Neural progenitor cell (in vitro differentiated cells): ENCODE data around the gene SH3BP5L. TPM values are rescaled to one million over a fixed set of nuclear protein-coding genes. Genes with fewer than 3 reads are reported as not detected.

Experiments
- DNase-seq: peaks from one replicate; pipeline ENCODE4 v3.0.0-alpha.2; 2016; ENCODE audit warnings: low spot score
- H2AFZ ChIP-seq: fragments of 200-600 bp; sonication (generic); replicated peaks from 2 replicates; pipeline ENCODE4 v1.6.1; 2016; ENCODE audit warnings: antibody characterized with exemption
- H3F3A ChIP-seq: fragments of 200-600 bp; sonication (generic); 2 replicates; pipeline ENCODE4 v1.6.1; 2016; ENCODE audit warnings: antibody characterized with exemption, low read depth
- H3K27ac ChIP-seq: fragments of 200-600 bp; sonication (generic); 2 replicates; pipeline ENCODE4 v1.5.1; 2016; ENCODE audit warnings: mild to moderate bottlenecking
- H3K27me3 ChIP-seq: fragments of 200-600 bp; sonication (generic); 2 replicates; pipeline ENCODE4 v1.6.1; 2016; ENCODE audit warnings: mild to moderate bottlenecking, moderate library complexity
- H3K36me3 ChIP-seq: fragments of 200-600 bp; sonication (generic); 2 replicates; pipeline ENCODE4 v1.5.1; 2016
- H3K4me1 ChIP-seq: fragments of 200-600 bp; sonication (generic); 2 replicates; pipeline ENCODE4 v1.6.1; 2016; ENCODE audit warnings: mixed run types
- H3K4me2 ChIP-seq: fragments of 200-600 bp; sonication (generic); 2 replicates; pipeline ENCODE4 v1.6.1; 2016
- H3K4me3 ChIP-seq: fragments of 200-600 bp; sonication (generic); 2 replicates; pipeline ENCODE4 v1.5.1; 2016
- H3K79me2 ChIP-seq: fragments of 200-600 bp; sonication (generic); 2 replicates; pipeline ENCODE4 v1.6.1; 2016; ENCODE audit warnings: low read depth
- H3K9ac ChIP-seq: fragments of 200-600 bp; sonication (generic); 2 replicates; pipeline ENCODE4 v1.6.1; 2016
- H3K9me3 ChIP-seq: fragments of 200-600 bp; sonication (generic); 2 replicates; pipeline ENCODE4 v1.5.1; 2016; ENCODE audit warnings: low read depth
- H4K20me1 ChIP-seq: fragments of 200-600 bp; sonication (generic); 2 replicates; pipeline ENCODE4 v1.6.1; 2016; ENCODE audit warnings: low read depth
- H3K27ac Mint-ChIP-seq: 3 replicates; pipeline ENCODE4 v1.8.0; 2021; ENCODE audit warnings: mixed read lengths
- H3K27me3 Mint-ChIP-seq: 2 replicates; pipeline ENCODE4 v1.8.0; 2022; ENCODE audit warnings: low read depth, mild to moderate bottlenecking, inconsistent platforms, moderate library complexity, mixed read lengths; ENCODE audit not compliant: insufficient read depth
- H3K36me3 Mint-ChIP-seq: 3 replicates; pipeline ENCODE4 v1.8.0; 2021; ENCODE audit warnings: mixed read lengths
- H3K4me1 Mint-ChIP-seq: 3 replicates; pipeline ENCODE4 v1.8.0; 2021; ENCODE audit warnings: mixed read lengths
- H3K4me3 Mint-ChIP-seq: 3 replicates; pipeline ENCODE4 v1.8.0; 2021; ENCODE audit warnings: mild to moderate bottlenecking, moderate library complexity, mixed read lengths
- H3K9me3 Mint-ChIP-seq: 3 replicates; pipeline ENCODE4 v1.8.0; 2020; ENCODE audit warnings: mixed read lengths
- EZH2 ChIP-seq: fragments of 200-600 bp; sonication (generic); IDR thresholded peaks from 2 replicates; pipeline ENCODE4 v1.6.1; 2017; ENCODE audit warnings: antibody characterized with exemption, mild to moderate bottlenecking, moderate library complexity
- EZH2phosphoT487 ChIP-seq: fragments of 200-600 bp; sonication (generic); IDR thresholded peaks from 2 replicates; pipeline ENCODE4 v1.6.1; 2017; ENCODE audit warnings: antibody characterized with exemption
- microRNA-seq: library from miRNA; unstranded; fragments of <30 nt; microRNA quantifications from one replicate; pipeline ENCODE4, GENCODE V29; 2016
- small RNA-seq: library from RNA; depleted of rRNA; stranded (forward); fragments of <200 nt; gene quantifications from one replicate; pipeline ENCODE3, GENCODE V24; 2015
- total RNA-seq: library from RNA; depleted of rRNA; stranded (reverse); fragments of >200 nt; gene quantifications from 2 replicates; pipeline ENCODE4 v1.2.3, GENCODE V29; 2015; ENCODE audit warnings: low replicate concordance
- TF ChIP-seq, protein P1 (sequence below): fragments of 200-600 bp; sonication (generic); IDR thresholded peaks from 2 replicates; pipeline ENCODE4 v1.5.1; 2017; ENCODE audit warnings: antibody characterized with exemption, mild to moderate bottlenecking

SH3BP5L gene
- total RNA-seq, 1 donor from 2014 or later = 9.6 TPM

DNA sequence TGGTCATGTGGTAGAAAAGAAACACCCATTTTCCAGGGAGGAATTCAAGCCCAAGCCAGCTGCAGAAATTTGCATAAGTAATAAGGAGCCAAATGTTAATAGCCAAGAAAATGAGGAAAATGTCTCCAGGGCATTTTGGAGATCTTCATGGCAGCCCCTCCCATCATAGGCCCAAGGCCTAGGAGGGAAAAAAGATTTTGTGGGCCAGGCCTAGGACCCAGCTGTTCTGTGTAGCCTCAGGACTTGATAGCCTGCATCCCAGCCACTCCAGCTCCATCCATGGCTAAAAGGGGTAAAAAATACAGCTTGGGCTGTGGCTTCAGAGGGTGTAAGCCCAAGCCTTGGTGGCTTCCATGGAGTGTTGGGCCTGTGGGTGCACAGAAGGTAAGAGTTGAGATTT lies 48.7 kb downstream of the SH3BP5L start:
- H3K9me3 ChIP-seq = peaks cover 12% of the 10 kb centered on the region
- no peak overlapping the region for H2AFZ ChIP-seq
- peaks cover 6% of the 10 kb centered on the region for H3K9me3 Mint-ChIP-seq
- no peak overlapping the region for H3K4me3 ChIP-seq
- no peak overlapping the region for H3K9ac ChIP-seq
- H3K36me3 ChIP-seq = no peaks in the 10 kb centered on the region
- no peaks in the 10 kb centered on the region for H3K4me1 Mint-ChIP-seq
- H3K4me1 ChIP-seq = no peaks in the 10 kb centered on the region
- no peaks in the 10 kb centered on the region for H3K79me2 ChIP-seq
- H3K4me2 ChIP-seq = no peak overlapping the region
- TF ChIP-seq, protein P1, sequence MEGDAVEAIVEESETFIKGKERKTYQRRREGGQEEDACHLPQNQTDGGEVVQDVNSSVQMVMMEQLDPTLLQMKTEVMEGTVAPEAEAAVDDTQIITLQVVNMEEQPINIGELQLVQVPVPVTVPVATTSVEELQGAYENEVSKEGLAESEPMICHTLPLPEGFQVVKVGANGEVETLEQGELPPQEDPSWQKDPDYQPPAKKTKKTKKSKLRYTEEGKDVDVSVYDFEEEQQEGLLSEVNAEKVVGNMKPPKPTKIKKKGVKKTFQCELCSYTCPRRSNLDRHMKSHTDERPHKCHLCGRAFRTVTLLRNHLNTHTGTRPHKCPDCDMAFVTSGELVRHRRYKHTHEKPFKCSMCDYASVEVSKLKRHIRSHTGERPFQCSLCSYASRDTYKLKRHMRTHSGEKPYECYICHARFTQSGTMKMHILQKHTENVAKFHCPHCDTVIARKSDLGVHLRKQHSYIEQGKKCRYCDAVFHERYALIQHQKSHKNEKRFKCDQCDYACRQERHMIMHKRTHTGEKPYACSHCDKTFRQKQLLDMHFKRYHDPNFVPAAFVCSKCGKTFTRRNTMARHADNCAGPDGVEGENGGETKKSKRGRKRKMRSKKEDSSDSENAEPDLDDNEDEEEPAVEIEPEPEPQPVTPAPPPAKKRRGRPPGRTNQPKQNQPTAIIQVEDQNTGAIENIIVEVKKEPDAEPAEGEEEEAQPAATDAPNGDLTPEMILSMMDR = no peak
- TF ChIP-seq EZH2 = no peak
- TF ChIP-seq EZH2phosphoT487 = no peak
- H3K27me3 ChIP-seq = no peaks in the 10 kb centered on the region
- H3K36me3 Mint-ChIP-seq = no peaks in the 10 kb centered on the region
- no peak overlapping the region for H3K27ac Mint-ChIP-seq
- peaks cover 8% of the 10 kb centered on the region for H3K27me3 Mint-ChIP-seq
- H3F3A ChIP-seq = no peaks in the 10 kb centered on the region
- no peak overlapping the region for H3K27ac ChIP-seq
- H3K4me3 Mint-ChIP-seq = no peak overlapping the region
- no peaks in the 10 kb centered on the region for H4K20me1 ChIP-seq
- no peak for DNase-seq

DNA sequence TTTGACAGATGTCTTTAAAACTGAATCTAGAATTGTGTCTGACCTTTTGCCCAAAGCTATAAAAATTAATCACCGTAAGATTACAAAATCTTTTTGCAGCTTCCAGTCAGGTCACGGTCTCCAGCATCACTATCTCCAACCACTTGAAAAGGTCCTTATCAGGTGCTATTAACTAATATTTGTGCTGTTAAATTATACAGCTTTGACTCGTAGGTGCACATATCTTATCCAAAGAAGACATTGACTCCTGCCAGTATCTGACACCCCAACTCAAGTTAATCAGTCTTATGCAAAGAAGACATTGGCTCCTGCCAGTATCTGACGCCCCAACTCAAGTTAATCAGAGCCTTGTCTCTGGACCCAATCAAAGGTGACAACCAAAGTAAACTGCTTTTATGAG lies 50.3 kb downstream of the SH3BP5L start:
- H3K4me2 ChIP-seq = no peak overlapping the region
- no peak overlapping the region for H3K27ac Mint-ChIP-seq
- H3K27me3 ChIP-seq = no peaks in the 10 kb centered on the region
- H3K4me3 ChIP-seq = no peak overlapping the region
- H3K4me3 Mint-ChIP-seq = no peak overlapping the region
- no peaks in the 10 kb centered on the region for H4K20me1 ChIP-seq
- no peaks in the 10 kb centered on the region for H3K36me3 ChIP-seq
- H3K79me2 ChIP-seq = no peaks in the 10 kb centered on the region
- H3K9me3 ChIP-seq = peaks cover 8% of the 10 kb centered on the region
- no peak for DNase-seq
- H3K27me3 Mint-ChIP-seq = peaks cover 9% of the 10 kb centered on the region
- H2AFZ ChIP-seq = no peak overlapping the region
- no peak overlapping the region for H3K9ac ChIP-seq
- H3K4me1 Mint-ChIP-seq = no peaks in the 10 kb centered on the region
- no peaks in the 10 kb centered on the region for H3F3A ChIP-seq
- H3K36me3 Mint-ChIP-seq = no peaks in the 10 kb centered on the region
- H3K4me1 ChIP-seq = no peaks in the 10 kb centered on the region
- H3K27ac ChIP-seq = no peak overlapping the region
- no peak for TF ChIP-seq EZH2
- TF ChIP-seq, protein P1 = no peak
- TF ChIP-seq EZH2phosphoT487 = no peak
- H3K9me3 Mint-ChIP-seq = peaks cover 2% of the 10 kb centered on the region

Small RNA genes lying within 50 kb of the gene (microRNA-seq; reads per million reads assigned to microRNA genes)
- 1.3 reads per million for gene MIR3124

Small RNA genes lying within 50 kb of the gene (small RNA-seq; reads per million reads assigned to genes)
- not detected for gene MIR3124

Other genes with a start within 250 kb of the SH3BP5L start
- gene OR2T10, start 228.2 kb downstream of the SH3BP5L start, total RNA-seq = not detected in 2 replicates
- not detected in 2 replicates for gene OR2T11, start 190.8 kb downstream of the SH3BP5L start, total RNA-seq
- not detected in 2 replicates for gene OR2T35, start 180.6 kb downstream of the SH3BP5L start, total RNA-seq
- gene OR2T27, start 170.4 kb downstream of the SH3BP5L start, total RNA-seq = not detected in 2 replicates
- not detected in 2 replicates for gene OR14I1, start 123.1 kb downstream of the SH3BP5L start, total RNA-seq
- not detected in 2 replicates for gene LYPD8, start 70.2 kb downstream of the SH3BP5L start, total RNA-seq
- gene ZNF672, start 12.3 kb upstream of the SH3BP5L start, total RNA-seq = 16.9 and 35.5 TPM in 2 replicates
- gene ZNF692, start 33.2 kb upstream of the SH3BP5L start, total RNA-seq = 37.8 and 84.9 TPM in 2 replicates
- 7.9 and 11.2 TPM in 2 replicates for gene PGBD2, start 80.3 kb upstream of the SH3BP5L start, total RNA-seq